ENCODE results near the gene NBPF11.
"Not testable (repeated sequence)": the region's sequence is repeated elsewhere in the genome, so short reads cannot be mapped to it uniquely, and the experiment has no call there.

NBPF11 gene

GRCh38 chr1:148171995-148172394 is 19.9 kb upstream of the NBPF11 start:
- H3K36me3 ChIP-seq (ENCODE audit: control insufficient read depth in 4 of 4, insufficient read depth in 4 of 4, low read length in 3 of 4); POLR2A ChIA-PET; H3K4me3 ChIP-seq (ENCODE audit: control insufficient read depth in 1 of 7, extremely low read depth in 1 of 7, insufficient read depth in 4 of 7, low read depth in 2 of 7, low read length in 6 of 7); H3K27ac ChIP-seq (ENCODE audit: insufficient read depth in 1 of 2, low read depth in 1 of 2, low read length in 2 of 2, poor library complexity in 1 of 2, severe bottlenecking in 2 of 2); H3K9me3 ChIP-seq (ENCODE audit: control extremely low read depth in 1 of 5, control insufficient read depth in 4 of 5, insufficient read depth in 2 of 5, low read depth in 1 of 5, low read length in 4 of 5); H3K27me3 ChIP-seq (replicated peaks in 2 of 5; ENCODE audit: control insufficient read depth in 4 of 5, insufficient read depth in 5 of 5, low read length in 4 of 5); CTCF ChIA-PET; H3K4me1 ChIP-seq (ENCODE audit: control extremely low read depth in 1 of 4, control insufficient read depth in 4 of 4, insufficient read depth in 4 of 4, low read length in 3 of 4): not testable (repeated sequence)
- DNase-seq: peak in 2 of 3 donors; percentile 38 to 49

GRCh38 chr1:148166558-148167492 is 14.7 kb upstream of the NBPF11 start:
- ChIA-PET POLR2A (no interaction called here), CTCF (no interaction called here)
- H3K27ac ChIP-seq (ENCODE audit: insufficient read depth in 1 of 2, low read depth in 1 of 2, low read length in 2 of 2, poor library complexity in 1 of 2, severe bottlenecking in 2 of 2): no peak overlapping the region
- no peaks in the 10 kb centered on the region for H3K27me3 ChIP-seq (replicated peaks in 2 of 5; ENCODE audit: control insufficient read depth in 4 of 5, insufficient read depth in 5 of 5, low read length in 4 of 5)
- H3K9me3 ChIP-seq (ENCODE audit: control extremely low read depth in 1 of 5, control insufficient read depth in 4 of 5, insufficient read depth in 2 of 5, low read depth in 1 of 5, low read length in 4 of 5): no peaks in the 10 kb centered on the region
- no peaks in the 10 kb centered on the region for H3K36me3 ChIP-seq (ENCODE audit: control insufficient read depth in 4 of 4, insufficient read depth in 4 of 4, low read length in 3 of 4)
- H3K4me3 ChIP-seq (ENCODE audit: control insufficient read depth in 1 of 7, extremely low read depth in 1 of 7, insufficient read depth in 4 of 7, low read depth in 2 of 7, low read length in 6 of 7): no peak overlapping the region
- DNase-seq: peak in 2 of 3 donors; percentile 24 to 29
- no peaks in the 10 kb centered on the region for H3K4me1 ChIP-seq (ENCODE audit: control extremely low read depth in 1 of 4, control insufficient read depth in 4 of 4, insufficient read depth in 4 of 4, low read length in 3 of 4)
- no CpG with 5 or more reads among the region's 4 CpGs for WGBS (ENCODE audit: insufficient coverage)

GRCh38 chr1:148162363-148162762 is 10.3 kb upstream of the NBPF11 start:
- no peak for DNase-seq
- over 99% methylated on average over 20 of the region's 25 CpGs for WGBS (ENCODE audit: insufficient coverage)
- no peaks in the 10 kb centered on the region for H3K27me3 ChIP-seq (replicated peaks in 2 of 5; ENCODE audit: control insufficient read depth in 4 of 5, insufficient read depth in 5 of 5, low read length in 4 of 5)
- peaks cover 0 to 12% (median 4%) of the 10 kb centered on the region in 4 experiments for H3K4me1 ChIP-seq (ENCODE audit: control extremely low read depth in 1 of 4, control insufficient read depth in 4 of 4, insufficient read depth in 4 of 4, low read length in 3 of 4)
- H3K9me3 ChIP-seq (ENCODE audit: control extremely low read depth in 1 of 5, control insufficient read depth in 4 of 5, insufficient read depth in 2 of 5, low read depth in 1 of 5, low read length in 4 of 5): no peaks in the 10 kb centered on the region
- POLR2A ChIA-PET: no interaction called here
- CTCF ChIA-PET: no interaction called here
- H3K4me3 ChIP-seq (ENCODE audit: control insufficient read depth in 1 of 7, extremely low read depth in 1 of 7, insufficient read depth in 4 of 7, low read depth in 2 of 7, low read length in 6 of 7): no peak overlapping the region
- H3K36me3 ChIP-seq (ENCODE audit: control insufficient read depth in 4 of 4, insufficient read depth in 4 of 4, low read length in 3 of 4): peaks cover 0 to 4% (median 0%) of the 10 kb centered on the region in 4 experiments
- no peak overlapping the region for H3K27ac ChIP-seq (ENCODE audit: insufficient read depth in 1 of 2, low read depth in 1 of 2, low read length in 2 of 2, poor library complexity in 1 of 2, severe bottlenecking in 2 of 2)

- no peak overlapping the region for H3K27ac ChIP-seq (ENCODE audit: insufficient read depth in 1 of 2, low read depth in 1 of 2, low read length in 2 of 2, poor library complexity in 1 of 2, severe bottlenecking in 2 of 2)
- DNase-seq: no peak
- 96% methylated on average over 33 of the region's 42 CpGs for WGBS (ENCODE audit: insufficient coverage)
- H3K4me3 ChIP-seq (ENCODE audit: control insufficient read depth in 1 of 7, extremely low read depth in 1 of 7, insufficient read depth in 4 of 7, low read depth in 2 of 7, low read length in 6 of 7): no peak overlapping the region
- no peaks in the 10 kb centered on the region for H3K9me3 ChIP-seq (ENCODE audit: control extremely low read depth in 1 of 5, control insufficient read depth in 4 of 5, insufficient read depth in 2 of 5, low read depth in 1 of 5, low read length in 4 of 5)
- ChIA-PET POLR2A (no interaction called here), CTCF (no interaction called here)
- H3K36me3 ChIP-seq (ENCODE audit: control insufficient read depth in 4 of 4, insufficient read depth in 4 of 4, low read length in 3 of 4): peaks cover 0 to 4% (median 0%) of the 10 kb centered on the region in 4 experiments
- peaks cover 0 to 15% (median 4%) of the 10 kb centered on the region in 4 experiments for H3K4me1 ChIP-seq (ENCODE audit: control extremely low read depth in 1 of 4, control insufficient read depth in 4 of 4, insufficient read depth in 4 of 4, low read length in 3 of 4)
- no peaks in the 10 kb centered on the region for H3K27me3 ChIP-seq (replicated peaks in 2 of 5; ENCODE audit: control insufficient read depth in 4 of 5, insufficient read depth in 5 of 5, low read length in 4 of 5)
Observed at GRCh38 chr1:148161053-148161901, 9.2 kb upstream of the NBPF11 start.

- ChIA-PET CTCF (no interaction called here), POLR2A (no interaction called here)
- 95% methylated on average over 38 of the region's 43 CpGs for WGBS (ENCODE audit: insufficient coverage)
Observed at GRCh38 chr1:148160343-148161052, 8.4 kb upstream of the NBPF11 start.

GRCh38 chr1:148160048-148160342 is 7.9 kb upstream of the NBPF11 start:
- H3K36me3 ChIP-seq (ENCODE audit: control insufficient read depth in 4 of 4, insufficient read depth in 4 of 4, low read length in 3 of 4): peaks cover 0 to 4% (median 0%) of the 10 kb centered on the region in 4 experiments
- no peaks in the 10 kb centered on the region for H3K27me3 ChIP-seq (replicated peaks in 2 of 5; ENCODE audit: control insufficient read depth in 4 of 5, insufficient read depth in 5 of 5, low read length in 4 of 5)
- no peak for DNase-seq
- H3K9me3 ChIP-seq (ENCODE audit: control extremely low read depth in 1 of 5, control insufficient read depth in 4 of 5, insufficient read depth in 2 of 5, low read depth in 1 of 5, low read length in 4 of 5): no peaks in the 10 kb centered on the region
- no peak overlapping the region for H3K4me3 ChIP-seq (ENCODE audit: control insufficient read depth in 1 of 7, extremely low read depth in 1 of 7, insufficient read depth in 4 of 7, low read depth in 2 of 7, low read length in 6 of 7)
- CTCF ChIA-PET: no interaction called here
- peaks cover 0 to 16% (median 4%) of the 10 kb centered on the region in 4 experiments for H3K4me1 ChIP-seq (ENCODE audit: control extremely low read depth in 1 of 4, control insufficient read depth in 4 of 4, insufficient read depth in 4 of 4, low read length in 3 of 4)
- 98% methylated on average over 14 of the region's 15 CpGs for WGBS (ENCODE audit: insufficient coverage)
- no peak overlapping the region for H3K27ac ChIP-seq (ENCODE audit: insufficient read depth in 1 of 2, low read depth in 1 of 2, low read length in 2 of 2, poor library complexity in 1 of 2, severe bottlenecking in 2 of 2)
- POLR2A ChIA-PET: no interaction called here

More at GRCh38 chr1:148160343-148161052, 8.4 kb upstream of the NBPF11 start:
- Histone ChIP-seq H3K27ac (ENCODE audit: insufficient read depth in 1 of 2, low read depth in 1 of 2, low read length in 2 of 2, poor library complexity in 1 of 2, severe bottlenecking in 2 of 2) (no peak overlapping the region), H3K27me3 (replicated peaks in 2 of 5; ENCODE audit: control insufficient read depth in 4 of 5, insufficient read depth in 5 of 5, low read length in 4 of 5) (no peaks in the 10 kb centered on the region), H3K4me1 (ENCODE audit: control extremely low read depth in 1 of 4, control insufficient read depth in 4 of 4, insufficient read depth in 4 of 4, low read length in 3 of 4) (peaks cover 0 to 16% (median 4%) of the 10 kb centered on the region in 4 experiments), H3K36me3 (ENCODE audit: control insufficient read depth in 4 of 4, insufficient read depth in 4 of 4, low read length in 3 of 4) (peaks cover 0 to 4% (median 0%) of the 10 kb centered on the region in 4 experiments), H3K9me3 (ENCODE audit: control extremely low read depth in 1 of 5, control insufficient read depth in 4 of 5, insufficient read depth in 2 of 5, low read depth in 1 of 5, low read length in 4 of 5) (no peaks in the 10 kb centered on the region), H3K4me3 (ENCODE audit: control insufficient read depth in 1 of 7, extremely low read depth in 1 of 7, insufficient read depth in 4 of 7, low read depth in 2 of 7, low read length in 6 of 7) (no peak overlapping the region)
- DNase-seq: no peak

All from common myeloid progenitor, CD34-positive (primary cell).